A549 (cell line): Measurements from ENCODE around the gene USP36. TPM values are rescaled to one million over a fixed set of nuclear protein-coding genes. Genes with fewer than 3 reads are reported as not detected.
A peak's percentile ranks its signal among the peaks of the same experiment; 100 is the strongest.

Source experiments
- ATAC-seq, 2 experiments: fragments of 200-7000 bp in 1 of 2; fragments of >200 bp in 1 of 2; cut with Nextera tagmentation in 1 of 2; cut with Tn5 transposase in 1 of 2; 3 replicates each; pipeline versions ENCODE4 v1.8.0 to v1.9.1; 2018 to 2020; ENCODE audit warnings: mild to moderate bottlenecking in 1 of 2, moderate library complexity in 1 of 2
- CTCF ChIA-PET: fragments of 300-600 bp; sonication (Branson Sonifier 250); formaldehyde crosslinking; extraction: SDS; loops from one replicate; lab custom pipeline; 2021; ENCODE audit warnings: antibody characterized with exemption, inconsistent platforms; lab: Yijun Ruan, JAX
- POLR2A ChIA-PET: fragments of 350-600 bp; formaldehyde crosslinking; extraction: SDS; loops from one replicate; lab custom pipeline; 2021; ENCODE audit warnings: antibody characterized with exemption, inconsistent platforms; lab: Yijun Ruan, JAX
- DNase-seq, 2 experiments: peaks; one replicate each; pipeline versions ENCODE4 v3.0.0 to v3.0.0-alpha.2; 2011 to 2016; ENCODE audit warnings: low read depth in 1 of 2, low spot score in 1 of 2
- FAIRE-seq: peaks from 2 replicates; lab custom pipeline; 2011; peaks lifted over from hg19 to GRCh38; lab: Jason Lieb, UNC
- H3K27ac ChIP-seq, 2 experiments: fragments of >200 bp; sonication (Bioruptor Twin); formaldehyde crosslinking; 3 replicates each; pipeline ENCODE4 v1.5.1; 2016 to 2017
- H3K4me1 ChIP-seq: fragments of >200 bp; sonication (Bioruptor Twin); formaldehyde crosslinking; 3 replicates; pipeline ENCODE4 v1.6.1; 2016
- H3K4me2 ChIP-seq: fragments of >200 bp; sonication (Bioruptor Twin); formaldehyde crosslinking; 3 replicates; pipeline ENCODE4 v1.6.1; 2016
- H3K4me3 ChIP-seq: fragments of >200 bp; sonication (Bioruptor Twin); formaldehyde crosslinking; 3 replicates; pipeline ENCODE4 v1.5.1; 2016
- H3K9me3 ChIP-seq: fragments of >200 bp; sonication (Bioruptor Twin); formaldehyde crosslinking; 3 replicates; pipeline ENCODE4 v1.6.1; 2016
- BHLHE40 ChIP-seq: IDR thresholded peaks from 2 replicates; pipeline ENCODE4 v1.6.1; 2012; ENCODE audit warnings: low read depth, low read length, inconsistent platforms
- CEBPB ChIP-seq, 2 experiments: fragments of >200 bp in 1 of 2; sonication (Bioruptor Twin) in 1 of 2; formaldehyde crosslinking in 1 of 2; IDR thresholded peaks; 2 replicates each; pipeline ENCODE4 v1.6.1; 2012 to 2016
- ESRRA ChIP-seq: fragments of 150-350 bp; IDR thresholded peaks from 2 replicates; pipeline ENCODE4 v1.6.1; 2014; ENCODE audit warnings: mild to moderate bottlenecking, low read length, borderline replicate concordance
- FOXS1 ChIP-seq: fragments of 250-450 bp; sonication (Bioruptor Pico); IDR thresholded peaks from 2 replicates; pipeline ENCODE4 v1.5.0; 2020; ENCODE audit warnings: mild to moderate bottlenecking, moderate library complexity
- GATA3 ChIP-seq: IDR thresholded peaks from 2 replicates; pipeline ENCODE4 v1.6.1; 2012; ENCODE audit warnings: borderline replicate concordance
- HMGXB4 ChIP-seq: fragments of 250-450 bp; sonication (Bioruptor Pico); IDR thresholded peaks from 2 replicates; pipeline ENCODE4 v1.5.0; 2021; ENCODE audit warnings: mild to moderate bottlenecking, moderate library complexity, borderline replicate concordance
- HOXA7 ChIP-seq: fragments of 250-450 bp; sonication (Bioruptor Pico); IDR thresholded peaks from 2 replicates; pipeline ENCODE4 v1.5.0; 2020; ENCODE audit warnings: mild to moderate bottlenecking, moderate library complexity
- HOXB13 ChIP-seq: fragments of 250-450 bp; sonication (Bioruptor Pico); IDR thresholded peaks from 2 replicates; pipeline ENCODE4 v1.5.0; 2020; ENCODE audit warnings: low read depth, mild to moderate bottlenecking, moderate library complexity
- JUN ChIP-seq, 2 experiments: fragments of >200 bp; sonication (Bioruptor Twin); formaldehyde crosslinking; IDR thresholded peaks; 2 replicates in 1 of 2; 3 replicates in 1 of 2; pipeline ENCODE4 v1.6.1; 2016 to 2017
- NFE2L2 ChIP-seq: fragments of 150-350 bp; conservative IDR thresholded peaks from 2 replicates; pipeline ENCODE4 v1.6.1; 2014; ENCODE audit warnings: low read length
- PBX3 ChIP-seq: IDR thresholded peaks from 2 replicates; pipeline ENCODE4 v1.6.1; 2012
- POLR2A ChIP-seq: IDR thresholded peaks from 2 replicates; pipeline ENCODE4 v1.6.1; 2012; ENCODE audit warnings: mild to moderate bottlenecking, low read length
- RAD21 ChIP-seq, 2 experiments: fragments of >200 bp in 1 of 2; sonication (Bioruptor Twin) in 1 of 2; formaldehyde crosslinking in 1 of 2; IDR thresholded peaks in 1 of 2; conservative IDR thresholded peaks in 1 of 2; 2 replicates in 1 of 2; 3 replicates in 1 of 2; pipeline ENCODE4 v1.6.1; 2012 to 2018; ENCODE audit warnings: inconsistent platforms in 1 of 2
- RNF2 ChIP-seq: fragments of 200-600 bp; sonication (generic); IDR thresholded peaks from 2 replicates; pipeline ENCODE4 v1.6.1; 2016; ENCODE audit warnings: low read depth, mild to moderate bottlenecking, antibody characterized with exemption, moderate library complexity, borderline replicate concordance
- TP53 ChIP-seq: fragments of 250-450 bp; sonication (Bioruptor Pico); IDR thresholded peaks from 2 replicates; pipeline ENCODE4 v1.5.0; 2021; ENCODE audit warnings: mild to moderate bottlenecking, moderate library complexity
- USF2 ChIP-seq: fragments of 450-650 bp; IDR thresholded peaks from 2 replicates; pipeline ENCODE4 v1.6.1; 2014; ENCODE audit warnings: antibody characterized with exemption
- ZC3H11A ChIP-seq: fragments of 450-650 bp; IDR thresholded peaks from 2 replicates; pipeline ENCODE4 v1.6.1; 2014; ENCODE audit warnings: antibody characterized with exemption, mild to moderate bottlenecking
- ZSCAN20 ChIP-seq: fragments of 250-450 bp; sonication (Bioruptor Pico); IDR thresholded peaks from 2 replicates; pipeline ENCODE4 v1.8.0; 2022; ENCODE audit warnings: mild to moderate bottlenecking, moderate library complexity
- WGBS: methylation state at CpG from one replicate; pipeline ENCODE4 v1.1.6; 2017; ENCODE audit errors: missing lambda C conversion rate; 5-methylcytosine and 5-hydroxymethylcytosine counted together
- polyA plus RNA-seq, 4 experiments: library from polyadenylated mRNA; depleted of rRNA in 3 of 4; stranded (reverse); fragments of >200 nt; fragmentation: RNase III in 1 of 4; extraction: RNeasy Plus Mini Kit Qiagen cat#74134 plus additional on column Dnase treatment in 1 of 4; gene quantifications; 2 replicates in 3 of 4; 3 replicates in 1 of 4; pipeline ENCODE4 v1.2.3, GENCODE V29; 2011 to 2017

The USP36 gene
- polyA plus RNA-seq, 2 of the 4 experiments (the other 2 are of a cell fraction), result 41.1 to 49.0 TPM

- Histone ChIP-seq H3K4me1 (peaks cover 11% of the 10 kb centered on the region; the same call in 2 of the 3 replicates), H3K4me3 (no peak overlapping the region), H3K4me2 (no peak overlapping the region), H3K9me3 (no peaks in the 10 kb centered on the region), H3K27ac (no peak overlapping the region)
- TF ChIP-seq FOXS1 (CRISPR knock-in tag), result no peak
- TF ChIP-seq BHLHE40, result no peak
- no peak for TF ChIP-seq ZC3H11A
- TF ChIP-seq RNF2, result no peak
- TF ChIP-seq USF2, result no peak
- TF ChIP-seq PBX3, result no peak
- TF ChIP-seq HOXA7 (CRISPR knock-in tag), result no peak
- POLR2A ChIA-PET, result no interaction called here
- FAIRE-seq (no peak), DNase-seq (no peak), ATAC-seq (peak in 1 of 2 experiments; percentile 42; a peak in 2 of 6 replicates)
- CTCF ChIA-PET, result interaction anchor here (0.7 to 2.0 kb wide), 7 partner anchors 11 to 519 kb away, joined by 3 to 5 read pairs (median 4); no protein-coding TSS in a partner anchor
- 84% methylated on average over 7 of the region's 7 CpGs for WGBS
Observed at GRCh38 chr17:78769196-78769773, 71.3 kb downstream of the USP36 start.

GRCh38 chr17:78767806-78768205, 72.8 kb downstream of the USP36 start:
- H3K9me3 ChIP-seq, result no peaks in the 10 kb centered on the region
- TF ChIP-seq RAD21 (conservative IDR thresholded peaks at IDR 0.05 in 1 of 2, IDR thresholded peaks at IDR 0.05 in 1 of 2) (no peak), ESRRA (no peak)
- CTCF ChIA-PET, result no interaction called here
- DNase-seq (no peak), ATAC-seq (no peak), FAIRE-seq (no peak)
- H3K27ac ChIP-seq, result no peak overlapping the region
- WGBS, result 81% methylated on average over 4 of the region's 4 CpGs
- POLR2A ChIA-PET, result no interaction called here
- H3K4me2 ChIP-seq, result no peak overlapping the region
- H3K4me1 ChIP-seq, result 0 out of 3 replicates have a peak, but pooled peaks cover 6% of the 10 kb centered on the region
- no peak overlapping the region for H3K4me3 ChIP-seq

DNA sequence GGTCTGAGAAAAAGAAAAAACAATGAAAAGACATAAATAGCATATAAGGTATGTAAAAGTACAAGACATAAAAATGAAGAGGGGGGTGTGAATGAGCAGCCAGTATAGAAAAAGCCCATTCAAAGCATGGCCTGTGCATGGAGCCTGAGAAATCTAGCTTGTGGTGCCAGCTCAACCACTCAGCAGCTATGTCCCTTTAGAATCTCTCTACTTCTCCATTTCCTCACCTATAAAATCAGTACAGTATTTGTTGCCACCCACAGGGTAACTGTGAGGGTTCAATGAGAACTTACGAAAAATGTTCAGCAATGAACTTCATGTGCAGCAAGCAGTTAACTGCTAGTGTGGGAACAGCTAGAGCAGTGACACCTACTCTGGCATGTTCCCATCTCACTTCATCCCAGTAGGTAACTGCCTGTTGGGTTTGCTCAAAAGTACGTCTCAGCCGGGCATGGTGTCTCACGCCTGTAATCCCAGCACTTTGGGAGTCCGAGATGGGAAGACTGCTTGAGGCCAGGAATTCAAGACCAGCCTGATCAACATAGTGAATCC, 73.8 kb downstream of the USP36 start:
- WGBS, result 96% methylated on average over 5 of the region's 5 CpGs
- no peak for TF ChIP-seq CEBPB (IDR thresholded peaks at IDR 0.05)
- ATAC-seq (no peak), FAIRE-seq (no peak), DNase-seq (no peak)
- Histone ChIP-seq H3K4me1 (0 out of 3 replicates have a peak, but pooled peaks cover 3% of the 10 kb centered on the region), H3K9me3 (no peaks in the 10 kb centered on the region), H3K4me2 (no peak overlapping the region), H3K27ac (no peak overlapping the region), H3K4me3 (no peak overlapping the region)
- CTCF ChIA-PET, result interaction anchor here (0.8 to 2.0 kb wide), 2 partner anchors 19 to 270 kb away, joined by 4 to 7 read pairs; no protein-coding TSS in a partner anchor
- POLR2A ChIA-PET, result no interaction called here

- ATAC-seq, result no peak
- no peak overlapping the region for H3K27ac ChIP-seq
- TF ChIP-seq JUN (IDR thresholded peaks at IDR 0.05) (no peak), HMGXB4 (CRISPR knock-in tag) (no peak), HOXB13 (CRISPR knock-in tag) (no peak), RNF2 (no peak), GATA3 (no peak), POLR2A (no peak), TP53 (CRISPR knock-in tag) (no peak), ZSCAN20 (CRISPR knock-in tag) (no peak), NFE2L2 (no peak)
- TF ChIP-seq, all 56 proteins: peak for 0
- FAIRE-seq, result no peak
- POLR2A ChIA-PET, result interaction anchor here (0.7 kb wide), 1 partner anchor 39 kb away, joined by 4 read pairs; no protein-coding TSS in a partner anchor
- H3K4me3 ChIP-seq, result no peak overlapping the region
- CTCF ChIA-PET, result interaction anchor here (0.6 to 2.0 kb wide), 3 partner anchors 19 to 450 kb away, joined by 3 to 7 read pairs (median 4); no protein-coding TSS in a partner anchor
- no peak overlapping the region for H3K4me2 ChIP-seq
- DNase-seq, result no peak
- 0 out of 3 replicates have a peak, but pooled peaks cover 3% of the 10 kb centered on the region for H3K4me1 ChIP-seq
- 55% methylated on average over 2 of the region's 2 CpGs for WGBS
- H3K9me3 ChIP-seq, result no peaks in the 10 kb centered on the region
Observed at GRCh38 chr17:78766225-78766624, 74.4 kb downstream of the USP36 start.
